SK-N-SH (cell line): Measurements from ENCODE around the gene STX18. TPM values are rescaled to one million over a fixed set of nuclear protein-coding genes. Genes with fewer than 3 reads are reported as not detected.
A peak's percentile ranks its signal among the peaks of the same experiment; 100 is the strongest.

ENCODE experiments used
- CTCF ChIA-PET: fragments of 300-600, 350-600 bp; formaldehyde crosslinking; extraction: SDS; loops from one replicate; lab custom pipeline; 2021; lab: Yijun Ruan, JAX
- POLR2A ChIA-PET: fragments of 350-600 bp; sonication (Branson Sonifier 250); formaldehyde crosslinking; extraction: SDS; loops from one replicate; lab custom pipeline; 2020; ENCODE audit warnings: antibody characterized with exemption, inconsistent platforms; lab: Yijun Ruan, JAX
- DNase-seq: peaks from one replicate; pipeline ENCODE4 v3.0.0; 2012
- H2AFZ ChIP-seq: fragments of 200-600 bp; sonication (generic); 2 replicates; pipeline ENCODE4 v1.8.1; 2016; ENCODE audit warnings: antibody characterized with exemption, mild to moderate bottlenecking, low read depth
- H3F3A ChIP-seq: fragments of 200-600 bp; sonication (generic); replicated peaks from 2 replicates; pipeline ENCODE3; 2016; ENCODE audit warnings: antibody characterized with exemption, mild to moderate bottlenecking; ENCODE audit not compliant: insufficient read depth
- H3K27ac ChIP-seq, 2 experiments: fragments of 200-500 bp in 1 of 2; fragments of 200-600 bp in 1 of 2; sonication (Bioruptor generic) in 1 of 2; sonication (generic), shearing (Covaris generic) in 1 of 2; 2 replicates each; pipeline versions ENCODE4 v1.5.1 to v1.6.1; 2014 to 2016; ENCODE audit warnings: low read depth in 2 of 2, inconsistent platforms in 1 of 2, low read length in 1 of 2, mild to moderate bottlenecking in 1 of 2, mixed read lengths in 1 of 2
- H3K27me3 ChIP-seq: fragments of 200-600 bp; sonication (generic), shearing (Covaris generic); 2 replicates; pipeline ENCODE4 v1.6.1; 2016; ENCODE audit warnings: mixed run types; ENCODE audit not compliant: insufficient read depth
- H3K36me3 ChIP-seq, 2 experiments: fragments of 200-500 bp in 1 of 2; fragments of 200-600 bp in 1 of 2; sonication (Bioruptor generic) in 1 of 2; sonication (generic) in 1 of 2; replicated peaks in 1 of 2; 2 replicates each; pipeline versions ENCODE3 to v1.5.1; 2014 to 2016; ENCODE audit warnings: low read length in 1 of 2, mild to moderate bottlenecking in 1 of 2; ENCODE audit not compliant: insufficient read depth in 2 of 2, control insufficient read depth in 1 of 2
- H3K4me1 ChIP-seq, 2 experiments: fragments of 200-500 bp in 1 of 2; fragments of 200-600 bp in 1 of 2; sonication (Bioruptor generic) in 1 of 2; sonication (generic), shearing (Covaris generic) in 1 of 2; 2 replicates each; pipeline versions ENCODE4 v1.5.1 to v1.6.1; 2014 to 2016; ENCODE audit warnings: low read depth in 1 of 2, low read length in 1 of 2, mixed run types in 1 of 2; ENCODE audit not compliant: insufficient read depth in 2 of 2, control insufficient read depth in 1 of 2
- H3K4me2 ChIP-seq: fragments of 200-600 bp; sonication (generic), shearing (Covaris generic); 2 replicates; pipeline ENCODE4 v1.6.1; 2017; ENCODE audit warnings: mixed run types
- H3K4me3 ChIP-seq, 2 experiments: fragments of 200-500 bp in 1 of 2; fragments of 200-600 bp in 1 of 2; sonication (Bioruptor generic) in 1 of 2; sonication (generic), shearing (Covaris generic) in 1 of 2; 2 replicates each; pipeline versions ENCODE4 v1.5.1 to v1.8.1; 2014 to 2016; ENCODE audit warnings: low read depth in 2 of 2, inconsistent platforms in 1 of 2, low read length in 1 of 2, mild to moderate bottlenecking in 1 of 2, mixed read lengths in 1 of 2, moderate library complexity in 1 of 2
- H3K79me2 ChIP-seq: fragments of 200-600 bp; sonication (generic); 2 replicates; pipeline ENCODE4 v1.8.1; 2017; ENCODE audit warnings: mild to moderate bottlenecking; ENCODE audit not compliant: insufficient read depth
- H3K9ac ChIP-seq: fragments of 200-600 bp; sonication (generic); 2 replicates; pipeline ENCODE4 v1.6.1; 2017; ENCODE audit warnings: mixed run types
- H3K9me2 ChIP-seq: fragments of 200-600 bp; sonication (generic); 2 replicates; pipeline ENCODE4 v1.6.1; 2017; ENCODE audit warnings: mixed run types
- H3K9me3 ChIP-seq: fragments of 200-600 bp; sonication (generic); 2 replicates; pipeline ENCODE4 v1.6.1; 2017; ENCODE audit warnings: mixed run types, mild to moderate bottlenecking, moderate library complexity
- H4K20me1 ChIP-seq: fragments of 200-600 bp; sonication (generic); 2 replicates; pipeline ENCODE4 v1.6.1; 2017; ENCODE audit warnings: mild to moderate bottlenecking, mixed run types; ENCODE audit not compliant: insufficient read depth
- CTCF ChIP-seq: fragments of 200-600 bp; sonication (generic); IDR thresholded peaks from 2 replicates; pipeline ENCODE4 v1.6.1; 2017; ENCODE audit warnings: antibody characterized with exemption, mild to moderate bottlenecking, moderate library complexity
- EZH2phosphoT487 ChIP-seq: fragments of 200-600 bp; sonication (generic); IDR thresholded peaks from 2 replicates; pipeline ENCODE4 v1.6.1; 2017; ENCODE audit warnings: low read depth, mixed run types, mild to moderate bottlenecking, antibody characterized with exemption, moderate library complexity, borderline replicate concordance
- GABPA ChIP-seq: IDR thresholded peaks from 2 replicates; pipeline ENCODE4 v1.4.0; 2012; ENCODE audit warnings: low read depth, mild to moderate bottlenecking
- MAX ChIP-seq: IDR thresholded peaks from 2 replicates; pipeline ENCODE4 v1.4.0; 2012; ENCODE audit warnings: low read depth
- MXI1 ChIP-seq: IDR thresholded peaks from 2 replicates; pipeline ENCODE4 v1.6.1; 2012; ENCODE audit warnings: mild to moderate bottlenecking, low read depth, low read length, improper control_type of control experiment
- NRF1 ChIP-seq: IDR thresholded peaks from 2 replicates; pipeline ENCODE4 v1.6.1; 2012; ENCODE audit warnings: low read depth, mild to moderate bottlenecking, low read length
- RAD21 ChIP-seq: IDR thresholded peaks from 2 replicates; pipeline ENCODE4 v1.6.1; 2012; ENCODE audit warnings: mild to moderate bottlenecking, low read length
- RFX5 ChIP-seq: IDR thresholded peaks from 2 replicates; pipeline ENCODE4 v1.6.1; 2012; ENCODE audit warnings: mild to moderate bottlenecking, improper control_type of control experiment, low read length
- SMC3 ChIP-seq: IDR thresholded peaks from 2 replicates; pipeline ENCODE4 v1.6.1; 2012; ENCODE audit warnings: low read depth, low read length, improper control_type of control experiment
- WGBS: methylation state at CpG from one replicate; pipeline ENCODE4 v1.1.6; 2017; ENCODE audit warnings: low lambda C conversion rate; 5-methylcytosine and 5-hydroxymethylcytosine counted together
- polyA plus RNA-seq, 3 experiments: library from polyadenylated mRNA; depleted of rRNA; stranded (reverse); fragments of >200 nt; gene quantifications; 2 replicates each; pipeline ENCODE4 v1.2.3, GENCODE V29; 2012

Gene STX18
- polyA plus RNA-seq, 1 of the 3 experiments (the other 2 are of a cell fraction) = 17.3 TPM

DNA sequence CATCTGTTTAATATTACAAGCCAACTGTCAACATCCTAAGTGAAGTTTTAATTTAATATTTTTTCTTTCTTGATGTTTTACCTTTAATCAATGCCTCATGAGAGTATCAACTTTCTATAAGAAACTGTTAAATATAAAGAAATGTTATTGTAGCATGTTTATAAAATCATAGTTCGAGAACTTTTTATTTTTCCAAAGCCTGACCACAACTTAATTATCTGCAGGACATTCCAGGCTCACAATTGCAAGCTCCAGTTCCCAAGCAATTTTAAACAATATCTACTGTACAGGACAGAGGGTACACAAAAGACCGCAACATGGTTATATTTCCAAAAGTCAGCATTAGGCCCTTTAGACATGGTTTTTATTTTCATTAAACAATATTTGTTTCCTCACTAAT lies 20.1 kb downstream of the STX18 start (continued):
- TF ChIP-seq GABPA = no peak

GRCh38 chr4:4521136-4521535 lies 20.7 kb downstream of the STX18 start:
- no peak overlapping the region for H3K4me3 ChIP-seq
- TF ChIP-seq EZH2phosphoT487 (no peak), MAX (no peak), SMC3 (no peak), NRF1 (no peak), MXI1 (no peak)
- H3K9me3 ChIP-seq = no peaks in the 10 kb centered on the region
- H3K9ac ChIP-seq = no peak overlapping the region
- ChIA-PET POLR2A (no interaction called here), CTCF (interaction anchor here (0.9 to 3.1 kb wide), 7 partner anchors 10 to 57 kb away, joined by 3 to 23 read pairs (median 10); partner anchors contain the start of gene STX18)
- H4K20me1 ChIP-seq = peaks cover 16% of the 10 kb centered on the region
- H3K27ac ChIP-seq = no peak overlapping the region
- no peak overlapping the region for H2AFZ ChIP-seq
- H3K79me2 ChIP-seq = peaks cover 24% of the 10 kb centered on the region
- H3K4me2 ChIP-seq = no peak overlapping the region
- WGBS = 87% methylated on average over 3 of the region's 3 CpGs
- H3K9me2 ChIP-seq = no peaks in the 10 kb centered on the region
- peaks cover 0 to 4% of the 10 kb centered on the region in 2 experiments; a peak in 3 of 4 replicates for H3K4me1 ChIP-seq
- H3F3A ChIP-seq = no peaks in the 10 kb centered on the region
- H3K27me3 ChIP-seq = no peaks in the 10 kb centered on the region
- no peak for DNase-seq
- no peaks in the 10 kb centered on the region for H3K36me3 ChIP-seq

GRCh38 chr4:4519297-4519894 lies 22.5 kb downstream of the STX18 start:
- Histone ChIP-seq H3K4me2 (no peak overlapping the region), H2AFZ (no peak overlapping the region)
- WGBS = 47% methylated on average over 4 of the region's 4 CpGs
- TF ChIP-seq SMC3 = 0 out of 2 replicates have a peak, but pooled peaks have one; percentile 20
- no peak for TF ChIP-seq GABPA
- 0 out of 2 replicates have a peak, but pooled peaks have one; percentile 20 for TF ChIP-seq RFX5
- TF ChIP-seq RAD21 = peak; percentile 66
- TF ChIP-seq CTCF = peak; percentile 71
- TF ChIP-seq, all 33 proteins: peak for 4
- no peaks in the 10 kb centered on the region for H3K36me3 ChIP-seq
- peaks cover 27% of the 10 kb centered on the region for H3K79me2 ChIP-seq
- ChIA-PET CTCF (interaction anchor here (0.6 to 3.1 kb wide), 34 partner anchors 8 to 499 kb away, joined by 3 to 23 read pairs (median 4); partner anchors contain the start of gene STX18), POLR2A (no interaction called here)
- no peak overlapping the region for H3K9ac ChIP-seq
- no peaks in the 10 kb centered on the region for H3K9me3 ChIP-seq
- no peaks in the 10 kb centered on the region for H3F3A ChIP-seq
- DNase-seq = peak; percentile 29
- H3K27ac ChIP-seq = no peak overlapping the region
- no peaks in the 10 kb centered on the region for H3K27me3 ChIP-seq
- H3K4me1 ChIP-seq = peaks cover 0 to 13% of the 10 kb centered on the region in 2 experiments; a peak in 3 of 4 replicates
- H3K9me2 ChIP-seq = no peaks in the 10 kb centered on the region
- H4K20me1 ChIP-seq = peaks cover 16% of the 10 kb centered on the region
- H3K4me3 ChIP-seq = peak overlapping the region in 1 of 2 experiments; percentile 19; a peak in 1 of 4 replicates
